Activated naive CD4-positive, alpha-beta T cell treated with anti-CD3 and anti-CD28 coated beads for 36 hours (primary cell): Measurements from ENCODE around the gene POGLUT2. TPM values are rescaled to one million over a fixed set of nuclear protein-coding genes. Genes with fewer than 3 reads are reported as not detected.
A peak's percentile ranks its signal among the peaks of the same experiment; 100 is the strongest.

Experiments used
- CTCF ChIA-PET: fragments of 350-600 bp; sonication (Branson Sonifier 250); formaldehyde crosslinking; loops from one replicate; lab custom pipeline; 2021; ENCODE audit warnings: antibody characterized with exemption; lab: Charles Lee
- DNase-seq: peaks from one replicate; pipeline ENCODE4 v3.0.0-alpha.2; 2020
- H3K27ac Mint-ChIP-seq: one replicate; pipeline ENCODE4 v1.8.0; 2021; ENCODE audit warnings: mild to moderate bottlenecking, mixed read lengths
- H3K27me3 Mint-ChIP-seq: one replicate; pipeline ENCODE4 v1.8.0; 2021; ENCODE audit warnings: low read depth, mixed read lengths
- H3K36me3 Mint-ChIP-seq: one replicate; pipeline ENCODE4 v1.8.0; 2021; ENCODE audit warnings: low read depth, mixed read lengths
- H3K4me1 Mint-ChIP-seq: one replicate; pipeline ENCODE4 v1.8.0; 2021; ENCODE audit warnings: low read depth, mixed read lengths
- H3K4me3 Mint-ChIP-seq: one replicate; pipeline ENCODE4 v1.8.0; 2021; ENCODE audit warnings: mild to moderate bottlenecking, moderate library complexity, mixed read lengths
- H3K9me3 Mint-ChIP-seq: one replicate; pipeline ENCODE4 v1.8.0; 2021; ENCODE audit warnings: mixed read lengths
- intact Hi-C: fragments of 100-400 bp; cut with micrococcal nuclease; formaldehyde crosslinking; loops from one replicate; pipeline ENCODE4 v1.15.1; 2023
- total RNA-seq, 2 experiments: library from RNA; stranded (reverse); gene quantifications; one replicate each; pipeline ENCODE4 v1.2.3, GENCODE V29; 2021

POGLUT2 gene
- total RNA-seq, 2 experiments from 2014 or later: 2.1 to 3.7 TPM

- H3K36me3 Mint-ChIP-seq: peaks cover 15% of the 10 kb centered on the region
- no peak overlapping the region for H3K4me3 Mint-ChIP-seq
- intact Hi-C loops: no loop called here
- no peaks in the 10 kb centered on the region for H3K9me3 Mint-ChIP-seq
- H3K27ac Mint-ChIP-seq: no peak overlapping the region
- no peak for DNase-seq
- no peaks in the 10 kb centered on the region for H3K27me3 Mint-ChIP-seq
- no peaks in the 10 kb centered on the region for H3K4me1 Mint-ChIP-seq
- CTCF ChIA-PET: interaction anchor here (0.6 kb wide), 1 partner anchor 234 kb away, joined by 3 read pairs; no protein-coding TSS in a partner anchor
Observed at GRCh38 chr13:102825921-102826706, 27.3 kb upstream of the POGLUT2 start.

- H3K27me3 Mint-ChIP-seq: no peaks in the 10 kb centered on the region
- no peaks in the 10 kb centered on the region for H3K9me3 Mint-ChIP-seq
- H3K27ac Mint-ChIP-seq: no peak overlapping the region
- no peak for DNase-seq
- intact Hi-C loops: no loop called here
- peaks cover 15% of the 10 kb centered on the region for H3K36me3 Mint-ChIP-seq
- H3K4me3 Mint-ChIP-seq: no peak overlapping the region
- no peaks in the 10 kb centered on the region for H3K4me1 Mint-ChIP-seq
- CTCF ChIA-PET: no interaction called here
Observed at GRCh38 chr13:102825400-102825799, 26.6 kb upstream of the POGLUT2 start.

GRCh38 chr13:102817907-102818306, 19.1 kb upstream of the POGLUT2 start:
- no peak for DNase-seq
- Mint-ChIP-seq H3K27ac (no peak overlapping the region), H3K9me3 (no peaks in the 10 kb centered on the region), H3K36me3 (peaks cover 23% of the 10 kb centered on the region), H3K4me3 (no peak overlapping the region), H3K4me1 (peaks cover 10% of the 10 kb centered on the region), H3K27me3 (no peaks in the 10 kb centered on the region)
- CTCF ChIA-PET: no interaction called here
- intact Hi-C loops: no loop called here

- no peaks in the 10 kb centered on the region for H3K27me3 Mint-ChIP-seq
- no peak overlapping the region for H3K4me3 Mint-ChIP-seq
- intact Hi-C loops: no loop called here
- H3K9me3 Mint-ChIP-seq: no peaks in the 10 kb centered on the region
- DNase-seq: no peak
- CTCF ChIA-PET: no interaction called here
- peaks cover 18% of the 10 kb centered on the region for H3K36me3 Mint-ChIP-seq
- peaks cover 10% of the 10 kb centered on the region for H3K4me1 Mint-ChIP-seq
- H3K27ac Mint-ChIP-seq: no peak overlapping the region
Observed at GRCh38 chr13:102817241-102817640, 18.5 kb upstream of the POGLUT2 start.

GRCh38 chr13:102816708-102817107, 17.9 kb upstream of the POGLUT2 start:
- Mint-ChIP-seq H3K9me3 (peaks cover 4% of the 10 kb centered on the region), H3K4me1 (peaks cover 10% of the 10 kb centered on the region), H3K4me3 (no peak overlapping the region), H3K27ac (no peak overlapping the region), H3K36me3 (peaks cover 18% of the 10 kb centered on the region), H3K27me3 (no peaks in the 10 kb centered on the region)
- no peak for DNase-seq
- intact Hi-C loops: no loop called here
- CTCF ChIA-PET: no interaction called here

- intact Hi-C loops: no loop called here
- peaks cover 4% of the 10 kb centered on the region for H3K9me3 Mint-ChIP-seq
- H3K4me3 Mint-ChIP-seq: no peak overlapping the region
- peaks cover 10% of the 10 kb centered on the region for H3K4me1 Mint-ChIP-seq
- no peak overlapping the region for H3K27ac Mint-ChIP-seq
- DNase-seq: no peak
- H3K36me3 Mint-ChIP-seq: peaks cover 21% of the 10 kb centered on the region
- CTCF ChIA-PET: no interaction called here
- no peaks in the 10 kb centered on the region for H3K27me3 Mint-ChIP-seq
Observed at GRCh38 chr13:102815788-102816187, 17.0 kb upstream of the POGLUT2 start.

GRCh38 chr13:102814793-102815192, 16.0 kb upstream of the POGLUT2 start:
- Mint-ChIP-seq H3K27me3 (no peaks in the 10 kb centered on the region), H3K27ac (no peak overlapping the region), H3K4me1 (peaks cover 10% of the 10 kb centered on the region), H3K9me3 (peaks cover 4% of the 10 kb centered on the region), H3K36me3 (peaks cover 26% of the 10 kb centered on the region), H3K4me3 (no peak overlapping the region)
- CTCF ChIA-PET: no interaction called here
- intact Hi-C loops: no loop called here
- no peak for DNase-seq

GRCh38 chr13:102814025-102814607, 15.3 kb upstream of the POGLUT2 start:
- Mint-ChIP-seq H3K9me3 (peaks cover 4% of the 10 kb centered on the region), H3K4me3 (no peak overlapping the region), H3K36me3 (peaks cover 24% of the 10 kb centered on the region), H3K27ac (no peak overlapping the region), H3K4me1 (peaks cover 10% of the 10 kb centered on the region), H3K27me3 (no peaks in the 10 kb centered on the region)
- CTCF ChIA-PET: no interaction called here
- no peak for DNase-seq
- intact Hi-C loops: no loop called here

GRCh38 chr13:102812611-102813287, 14.0 kb upstream of the POGLUT2 start:
- no peak for DNase-seq
- CTCF ChIA-PET: interaction anchor here (0.7 kb wide), 1 partner anchor 13 kb away, joined by 3 read pairs; no protein-coding TSS in a partner anchor
- Mint-ChIP-seq H3K9me3 (peaks cover 4% of the 10 kb centered on the region), H3K36me3 (peaks cover 17% of the 10 kb centered on the region), H3K4me3 (no peak overlapping the region), H3K27me3 (no peaks in the 10 kb centered on the region), H3K4me1 (peaks cover 11% of the 10 kb centered on the region), H3K27ac (no peak overlapping the region)
- intact Hi-C loops: no loop called here

GRCh38 chr13:102807699-102808098, 8.9 kb upstream of the POGLUT2 start:
- no peak overlapping the region for H3K27ac Mint-ChIP-seq
- peaks cover 1% of the 10 kb centered on the region for H3K4me1 Mint-ChIP-seq
- H3K27me3 Mint-ChIP-seq: no peaks in the 10 kb centered on the region
- H3K9me3 Mint-ChIP-seq: peaks cover 4% of the 10 kb centered on the region
- H3K4me3 Mint-ChIP-seq: no peak overlapping the region
- no peak for DNase-seq
- CTCF ChIA-PET: no interaction called here
- H3K36me3 Mint-ChIP-seq: peaks cover 17% of the 10 kb centered on the region
- intact Hi-C loops: no loop called here

GRCh38 chr13:102805680-102806079, 6.9 kb upstream of the POGLUT2 start:
- Mint-ChIP-seq H3K27ac (no peak overlapping the region), H3K9me3 (no peaks in the 10 kb centered on the region), H3K27me3 (no peaks in the 10 kb centered on the region), H3K36me3 (peaks cover 9% of the 10 kb centered on the region), H3K4me1 (peaks cover 8% of the 10 kb centered on the region), H3K4me3 (no peak overlapping the region)
- intact Hi-C loops: no loop called here
- DNase-seq: no peak
- CTCF ChIA-PET: no interaction called here

- DNase-seq: peak; percentile 83
- Mint-ChIP-seq H3K4me1 (peaks cover 13% of the 10 kb centered on the region), H3K36me3 (peaks cover 4% of the 10 kb centered on the region), H3K27me3 (peaks cover 21% of the 10 kb centered on the region), H3K4me3 (peak overlapping the region; percentile 93), H3K9me3 (no peaks in the 10 kb centered on the region), H3K27ac (no peak overlapping the region)
- CTCF ChIA-PET: interaction anchor here (0.6 to 2.3 kb wide), 13 partner anchors 11 to 219 kb away, joined by 3 to 8 read pairs (median 4); partner anchors contain the start of genes ERCC5 and TEX30
- intact Hi-C loops: loop anchor here (1.0 kb wide), 1 partner anchor 208 kb away; no protein-coding TSS in a partner anchor
Observed at GRCh38 chr13:102800145-102801041, 1.6 kb upstream of the POGLUT2 start.
